H1 (cell line): Measurements from ENCODE around the gene SLC41A2. TPM values are rescaled to one million over a fixed set of nuclear protein-coding genes. Genes with fewer than 3 reads are reported as not detected.

Source experiments
- CTCF ChIA-PET: fragments of 300-600 bp; sonication (Branson Sonifier 250); formaldehyde crosslinking; loops from one replicate; lab custom pipeline; 2021; ENCODE audit not compliant: partially characterized antibody; lab: Charles Lee
- POLR2A ChIA-PET: fragments of 300-600 bp; sonication (Branson Sonifier 250); formaldehyde crosslinking; loops from one replicate; lab custom pipeline; 2021; ENCODE audit warnings: inconsistent platforms; ENCODE audit not compliant: partially characterized antibody; lab: Charles Lee
- DNase-seq, 2 experiments: peaks; one replicate each; pipeline versions ENCODE4 v3.0.0 to v3.0.0-alpha.2; 2010 to 2022; ENCODE audit warnings: low spot score in 2 of 2, low read depth in 1 of 2, mixed read lengths in 1 of 2
- FAIRE-seq: peaks from 2 replicates; lab custom pipeline; 2011; peaks lifted over from hg19 to GRCh38; lab: Jason Lieb, UNC
- H2AFZ ChIP-seq: 2 replicates; pipeline ENCODE4 v1.8.1; 2012; ENCODE audit warnings: low read length, inconsistent platforms
- H2AK5ac ChIP-seq: 2 replicates; pipeline ENCODE4 v1.6.1; 2013; ENCODE audit warnings: low read depth, low read length
- H2BK120ac ChIP-seq: replicated peaks from 2 replicates; pipeline ENCODE3; 2013; ENCODE audit warnings: low read depth, low read length, inconsistent platforms
- H2BK12ac ChIP-seq: 2 replicates; pipeline ENCODE4 v1.6.1; 2013; ENCODE audit warnings: low read depth, low read length
- H2BK15ac ChIP-seq: 2 replicates; pipeline ENCODE4 v1.6.1; 2013; ENCODE audit warnings: low read length
- H2BK20ac ChIP-seq: 2 replicates; pipeline ENCODE4 v1.6.1; 2013; ENCODE audit warnings: low read length
- H2BK5ac ChIP-seq: 2 replicates; pipeline ENCODE4 v1.6.1; 2013; ENCODE audit warnings: low read depth, low read length
- H3K14ac ChIP-seq: 2 replicates; pipeline ENCODE4 v1.6.1; 2013; ENCODE audit warnings: inconsistent platforms; ENCODE audit not compliant: insufficient read length
- H3K18ac ChIP-seq: 2 replicates; pipeline ENCODE4 v1.6.1; 2013; ENCODE audit warnings: low read length; ENCODE audit errors: extremely low read depth
- H3K23ac ChIP-seq: 2 replicates; pipeline ENCODE4 v1.6.1; 2013; ENCODE audit warnings: inconsistent platforms; ENCODE audit not compliant: insufficient read length
- H3K23me2 ChIP-seq: 2 replicates; pipeline ENCODE4 v1.6.1; 2013; ENCODE audit warnings: low read depth, low read length
- H3K27ac ChIP-seq: 2 replicates; pipeline ENCODE4 v1.6.1; 2011; ENCODE audit warnings: low read depth, low read length, inconsistent platforms
- H3K27me3 ChIP-seq, 4 experiments: replicated peaks in 1 of 4; 1 replicate in 1 of 4; 2 replicates in 3 of 4; pipeline versions ENCODE4 v1.6.1 to v1.8.1; 2011 to 2013; ENCODE audit warnings: low read length in 3 of 4, mild to moderate bottlenecking in 3 of 4, inconsistent platforms in 2 of 4, mixed read lengths in 2 of 4, moderate library complexity in 1 of 4; ENCODE audit not compliant: control insufficient read depth in 3 of 4, insufficient read depth in 3 of 4; ENCODE audit errors: extremely low read depth in 1 of 4
- H3K36me3 ChIP-seq, 4 experiments: 2 replicates each; pipeline versions ENCODE4 v1.6.1 to v1.8.1; 2011 to 2013; ENCODE audit warnings: mild to moderate bottlenecking in 4 of 4, low read length in 3 of 4, moderate library complexity in 2 of 4, control low read depth in 1 of 4, inconsistent platforms in 1 of 4; ENCODE audit not compliant: insufficient read depth in 4 of 4, control insufficient read depth in 2 of 4
- H3K4ac ChIP-seq: replicated peaks from 2 replicates; pipeline ENCODE3; 2013; ENCODE audit warnings: low read length, low read depth, mixed read lengths, inconsistent platforms; ENCODE audit not compliant: insufficient read length
- H3K4me1 ChIP-seq, 4 experiments: replicated peaks in 1 of 4; 1 replicate in 1 of 4; 2 replicates in 3 of 4; pipeline versions ENCODE4 v1.6.1 to v1.8.1; 2011 to 2013; ENCODE audit warnings: low read length in 3 of 4, inconsistent platforms in 2 of 4, mixed read lengths in 1 of 4; ENCODE audit not compliant: insufficient read depth in 4 of 4, control insufficient read depth in 3 of 4
- H3K4me2 ChIP-seq, 2 experiments: 2 replicates each; pipeline versions ENCODE4 v1.6.1 to v1.8.1; 2011 to 2013; ENCODE audit warnings: low read depth in 2 of 2, low read length in 2 of 2, control low read depth in 1 of 2, inconsistent platforms in 1 of 2, mild to moderate bottlenecking in 1 of 2; ENCODE audit not compliant: insufficient read depth in 1 of 2
- H3K4me3 ChIP-seq, 4 experiments: fragments of 200-600, 300-600 bp in 1 of 4; sonication (generic), shearing (Covaris generic), sonication (Bioruptor Twin) in 1 of 4; 2 replicates each; pipeline versions ENCODE4 v1.5.1 to v1.8.1; 2011 to 2016; ENCODE audit warnings: low read length in 4 of 4, low read depth in 3 of 4, control low read depth in 2 of 4, inconsistent platforms in 2 of 4, mild to moderate bottlenecking in 2 of 4, mixed read lengths in 1 of 4, moderate library complexity in 1 of 4; ENCODE audit not compliant: insufficient read depth in 2 of 4; ENCODE audit errors: extremely low read depth in 1 of 4
- H3K56ac ChIP-seq: replicated peaks from 2 replicates; pipeline ENCODE3; 2013; ENCODE audit warnings: low read depth, mild to moderate bottlenecking, mixed read lengths, low read length, inconsistent platforms; ENCODE audit not compliant: insufficient read length
- H3K79me1 ChIP-seq: 2 replicates; pipeline ENCODE4 v1.6.1; 2013; ENCODE audit warnings: low read depth, low read length, control low read depth
- H3K79me2 ChIP-seq, 2 experiments: 2 replicates each; pipeline versions ENCODE4 v1.6.1 to v1.8.1; 2012 to 2013; ENCODE audit warnings: low read length in 2 of 2, mild to moderate bottlenecking in 2 of 2, inconsistent platforms in 1 of 2; ENCODE audit not compliant: insufficient read depth in 2 of 2, control insufficient read depth in 1 of 2
- H3K9ac ChIP-seq, 4 experiments: replicated peaks in 1 of 4; 1 replicate in 1 of 4; 2 replicates in 3 of 4; pipeline versions ENCODE4 v1.6.1 to v1.8.1; 2011 to 2013; ENCODE audit warnings: low read depth in 3 of 4, low read length in 3 of 4, control low read depth in 2 of 4, mild to moderate bottlenecking in 2 of 4, moderate library complexity in 2 of 4, inconsistent platforms in 1 of 4; ENCODE audit errors: extremely low read depth in 1 of 4
- H3K9me3 ChIP-seq, 2 experiments: 2 replicates each; pipeline versions ENCODE4 v1.6.1 to v1.8.1; 2012 to 2013; ENCODE audit warnings: mild to moderate bottlenecking in 2 of 2, moderate library complexity in 2 of 2, control low read depth in 1 of 2, inconsistent platforms in 1 of 2, low read depth in 1 of 2, low read length in 1 of 2, mixed read lengths in 1 of 2; ENCODE audit not compliant: insufficient read depth in 2 of 2
- H4K20me1 ChIP-seq, 2 experiments: replicated peaks in 1 of 2; 2 replicates each; pipeline versions ENCODE3 to v1.8.1; 2011 to 2013; ENCODE audit warnings: inconsistent platforms in 2 of 2, low read length in 2 of 2, mild to moderate bottlenecking in 1 of 2; ENCODE audit not compliant: insufficient read depth in 2 of 2, control insufficient read depth in 1 of 2
- H4K5ac ChIP-seq: 2 replicates; pipeline ENCODE4 v1.6.1; 2013; ENCODE audit warnings: low read length, low read depth, mixed read lengths, inconsistent platforms; ENCODE audit not compliant: insufficient read length
- H4K8ac ChIP-seq: 2 replicates; pipeline ENCODE4 v1.8.0; 2013; ENCODE audit warnings: mild to moderate bottlenecking, moderate library complexity, low read length, inconsistent platforms; ENCODE audit not compliant: insufficient read depth; ENCODE audit errors: extremely low read depth
- H4K91ac ChIP-seq: replicated peaks from 2 replicates; pipeline ENCODE3; 2013; ENCODE audit warnings: low read length, mixed read lengths, inconsistent platforms; ENCODE audit not compliant: insufficient read length
- BACH1 ChIP-seq: IDR thresholded peaks from 2 replicates; pipeline ENCODE4 v1.6.1; 2012; ENCODE audit warnings: low read length, improper control_type of control experiment
- CBX5 ChIP-seq: fragments of 300-800, 300-1000 bp; sonication (generic); IDR thresholded peaks from 2 replicates; pipeline ENCODE4 v1.7.1; 2016; ENCODE audit warnings: antibody characterized with exemption, low read length, low read depth
- CTBP2 ChIP-seq: IDR thresholded peaks from 2 replicates; pipeline ENCODE4 v1.7.0; 2011; ENCODE audit warnings: borderline replicate concordance, mild to moderate bottlenecking, moderate library complexity, mixed read lengths, low read length; ENCODE audit not compliant: insufficient read depth, insufficient read length
- EP300 ChIP-seq, 2 experiments: IDR thresholded peaks; 1 replicate in 1 of 2; 2 replicates in 1 of 2; pipeline ENCODE4 v1.6.1; 2011 to 2012; ENCODE audit warnings: low read depth in 2 of 2, low read length in 2 of 2, mild to moderate bottlenecking in 2 of 2, borderline replicate concordance in 1 of 2, inconsistent platforms in 1 of 2, moderate library complexity in 1 of 2
- GABPA ChIP-seq: IDR thresholded peaks from 2 replicates; pipeline ENCODE4 v1.6.1; 2011; ENCODE audit warnings: mild to moderate bottlenecking, low read length, moderate library complexity, borderline replicate concordance; ENCODE audit not compliant: insufficient read depth
- JUN ChIP-seq: IDR thresholded peaks from 2 replicates; pipeline ENCODE4 v1.6.1; 2011; ENCODE audit warnings: low read depth, mild to moderate bottlenecking, improper control_type of control experiment, low read length
- SAP30 ChIP-seq: fragments of 300-600 bp; sonication (generic); IDR thresholded peaks from 2 replicates; pipeline ENCODE4 v1.7.1; 2012; ENCODE audit warnings: low read length, moderate library complexity, mild to moderate bottlenecking, inconsistent platforms; ENCODE audit not compliant: insufficient read depth, insufficient replicate concordance
- SP1 ChIP-seq: IDR thresholded peaks from 2 replicates; pipeline ENCODE4 v1.6.1; 2011; ENCODE audit warnings: low read depth, low read length
- TEAD4 ChIP-seq: IDR thresholded peaks from 2 replicates; pipeline ENCODE4 v1.6.1; 2012; ENCODE audit warnings: low read depth, low read length, inconsistent platforms, mixed read lengths
- WGBS, 2 experiments: shearing (Covaris generic) in 1 of 2; methylation state at CpG; one replicate each; pipeline versions ENCODE4 v1.1.6 to v1.1.7; 2013 to 2015; ENCODE audit warnings: low lambda C conversion rate in 2 of 2, mixed read lengths in 2 of 2, inconsistent platforms in 1 of 2, low coverage in 1 of 2, missing lambda C conversion rate in 1 of 2; ENCODE audit not compliant: insufficient replicate concordance in 2 of 2, insufficient coverage in 1 of 2, insufficient read length in 1 of 2; ENCODE audit errors: extremely low coverage in 1 of 2, missing lambda C conversion rate in 1 of 2; 5-methylcytosine and 5-hydroxymethylcytosine counted together
- polyA plus RNA-seq, 7 experiments: library from polyadenylated mRNA; depleted of rRNA in 3 of 7; stranded (reverse) in 5 of 7; unstranded in 2 of 7; fragments of >200 nt in 5 of 7; fragments of 200-250 nt in 2 of 7; gene quantifications; 1 replicate in 5 of 7; 2 replicates in 1 of 7; 4 replicates in 1 of 7; pipeline versions ENCODE4 v1.2.1 to v1.2.3, GENCODE V29; 2011 to 2013; ENCODE audit warnings: missing spikeins in 2 of 7, mixed read lengths in 2 of 7
- total RNA-seq: library from RNA; stranded (reverse); fragmentation: NEBNext Ultra II Directional; extraction: Animal tissue kit (Norgen Biotek cat#: 25700); gene quantifications from 2 replicates; pipeline ENCODE4 v1.2.1, GENCODE V29; 2021

The SLC41A2 gene
- total and polyA plus RNA-seq, 2 of the 8 experiments (the other 6 are each of a cell fraction or from before 2014, with no cell fraction given) = 0.79 to 3.0 TPM

GRCh38 chr12:104975587-104976343 lies 17.7 kb upstream of the SLC41A2 start:
- no peak overlapping the region for H2BK12ac ChIP-seq
- H3K79me2 ChIP-seq = no peaks in the 10 kb centered on the region
- no peak overlapping the region for H2AK5ac ChIP-seq
- H3K27me3 ChIP-seq = no peaks in the 10 kb centered on the region
- no peak overlapping the region for H4K8ac ChIP-seq
- no peaks in the 10 kb centered on the region for H4K20me1 ChIP-seq
- H3K56ac ChIP-seq = no peak overlapping the region
- no peaks in the 10 kb centered on the region for H3K79me1 ChIP-seq
- no peak overlapping the region for H3K4ac ChIP-seq
- H3K18ac ChIP-seq = no peak overlapping the region
- no peak overlapping the region for H3K4me2 ChIP-seq
- FAIRE-seq = no peak
- no peak overlapping the region for H2BK120ac ChIP-seq
- no peak overlapping the region for H3K27ac ChIP-seq
- no peak overlapping the region for H2BK15ac ChIP-seq
- H3K4me1 ChIP-seq = no peaks in the 10 kb centered on the region
- H4K91ac ChIP-seq = no peak overlapping the region
- no peak overlapping the region for H2AFZ ChIP-seq
- no peak overlapping the region for H3K23ac ChIP-seq
- no peak overlapping the region for H2BK5ac ChIP-seq
- H3K14ac ChIP-seq = no peak overlapping the region
- 85% methylated on average over 4 of the region's 4 CpGs; no CpG with 5 or more reads in 1 of the 2 experiments for WGBS, 2 experiments
- POLR2A ChIA-PET = no interaction called here
- H3K9ac ChIP-seq = no peak overlapping the region
- no peak overlapping the region for H4K5ac ChIP-seq
- H3K4me3 ChIP-seq = no peak overlapping the region
- no peaks in the 10 kb centered on the region for H3K36me3 ChIP-seq
- CTCF ChIA-PET = interaction anchor here (0.8 to 2.2 kb wide), 2 partner anchors 10 to 17 kb away, joined by 3 to 6 read pairs; partner anchors contain the start of gene NOPCHAP1
- no peaks in the 10 kb centered on the region for H3K23me2 ChIP-seq
- no peaks in the 10 kb centered on the region for H3K9me3 ChIP-seq
- no peak for DNase-seq
- H2BK20ac ChIP-seq = no peak overlapping the region
- TF ChIP-seq CTBP2 = no peak
- no peak for TF ChIP-seq JUN
- TF ChIP-seq CBX5 = no peak
- TF ChIP-seq BACH1 = no peak
- TF ChIP-seq SP1 = no peak
- TF ChIP-seq EP300 (IDR thresholded peaks at IDR 0.05; ENCODE audit: borderline replicate concordance in 1 of 2, low read depth in 2 of 2, low read length in 2 of 2) = no peak
- TF ChIP-seq TEAD4 = no peak
- TF ChIP-seq SAP30 = no peak
- no peak for TF ChIP-seq GABPA
